Heart left ventricle (tissue), 13 donors: ENCODE measurements around the gene TNK2.

Experiments
- POLR2A ChIP-seq, 2 donors: fragments of 450-650 bp; IDR thresholded peaks; one replicate each; pipeline ENCODE4 v1.6.1; 2017; ENCODE audit warnings: antibody characterized with exemption in 2 of 2, mild to moderate bottlenecking in 2 of 2, moderate library complexity in 2 of 2
- TF ChIP-seq, protein P1 (sequence below), 12 donors: fragments of 200-600 bp; sonication (generic) in 4 of 12; IDR thresholded peaks; one replicate each; pipeline versions ENCODE4 v1.5.0 to v1.8.0; 2018 to 2022; ENCODE audit warnings: antibody characterized with exemption in 12 of 12, mild to moderate bottlenecking in 5 of 12
- donor health status: ischemic (EF 13 %, LVEDD 7.1; RV severe dilation, severe dysfunction).
- donor health status: DM: no; HTN: yes; CAD: no.
- donor health status: DM: no; HTN: no; CAD: no.
- donor health status: ischemic (EF 25% LVEDD 6.9; RV normal size, moderate dysfunction).
- donor health status: ischemic (EF 25% LVEDD 5.7; RV mildly dilated, moderate dysfunction).
- donor health status: ischemic (EF 35%, LVEDD 5.7; RV mildly dilated, moderate dysfunction).
- donor health status: nonischemic (EF 11% LVEDD 7.7; RV severe dilation, severe dysfunction).
- donor health status: DM: yes; HTN: yes; CAD: no.
- donor health status: PGD.
- donor health status: ischemic (EF 29% LVEDD 5.4; RV normal size, mild dysfunction).
- donor health status: nonischemic (EF 23%, LVEDD 6.1; RV moderate dilation, normal function).

DNA sequence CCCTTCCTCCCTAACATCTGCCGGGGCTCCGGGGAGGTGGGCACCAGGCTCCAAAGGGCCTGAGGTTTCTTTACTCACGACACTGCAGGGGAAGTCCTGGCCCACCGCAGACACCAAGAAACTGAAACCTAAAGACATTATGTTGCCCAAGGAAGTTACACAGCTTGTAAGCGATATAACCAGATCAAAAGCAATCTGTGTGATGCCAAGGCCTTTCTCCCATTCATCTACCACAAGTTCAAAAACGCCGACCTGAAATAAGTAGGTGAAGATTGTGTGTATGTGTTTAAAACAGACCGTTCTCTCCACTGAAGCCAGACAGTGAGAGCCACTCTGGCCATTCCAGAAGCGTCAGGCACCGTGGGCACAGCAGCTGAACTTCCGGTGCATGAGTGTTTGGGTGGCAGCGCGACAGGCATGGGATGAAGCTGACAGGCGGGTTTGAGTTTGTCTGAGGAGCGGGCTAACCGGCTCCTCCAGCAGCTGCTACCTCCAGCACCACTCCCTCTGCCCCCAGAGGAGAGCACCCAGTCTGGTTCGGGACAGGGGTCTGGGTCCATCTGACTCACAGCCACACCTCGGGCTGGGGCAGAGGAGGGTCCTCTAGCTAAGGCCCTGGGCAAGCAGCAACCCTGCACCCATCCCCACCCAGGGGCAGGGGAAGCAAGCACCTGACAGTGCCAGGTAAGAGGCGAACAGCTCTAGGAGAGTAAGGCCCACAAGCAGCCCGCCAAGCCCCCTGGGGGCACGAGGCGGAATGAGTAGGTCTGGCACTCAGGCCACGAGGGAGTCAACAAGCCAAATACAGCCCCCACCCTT lies 1.3 kb downstream of the TNK2 start:
- TF ChIP-seq POLR2A (IDR thresholded peaks at IDR 0.05): no peak
- TF ChIP-seq, protein P1, sequence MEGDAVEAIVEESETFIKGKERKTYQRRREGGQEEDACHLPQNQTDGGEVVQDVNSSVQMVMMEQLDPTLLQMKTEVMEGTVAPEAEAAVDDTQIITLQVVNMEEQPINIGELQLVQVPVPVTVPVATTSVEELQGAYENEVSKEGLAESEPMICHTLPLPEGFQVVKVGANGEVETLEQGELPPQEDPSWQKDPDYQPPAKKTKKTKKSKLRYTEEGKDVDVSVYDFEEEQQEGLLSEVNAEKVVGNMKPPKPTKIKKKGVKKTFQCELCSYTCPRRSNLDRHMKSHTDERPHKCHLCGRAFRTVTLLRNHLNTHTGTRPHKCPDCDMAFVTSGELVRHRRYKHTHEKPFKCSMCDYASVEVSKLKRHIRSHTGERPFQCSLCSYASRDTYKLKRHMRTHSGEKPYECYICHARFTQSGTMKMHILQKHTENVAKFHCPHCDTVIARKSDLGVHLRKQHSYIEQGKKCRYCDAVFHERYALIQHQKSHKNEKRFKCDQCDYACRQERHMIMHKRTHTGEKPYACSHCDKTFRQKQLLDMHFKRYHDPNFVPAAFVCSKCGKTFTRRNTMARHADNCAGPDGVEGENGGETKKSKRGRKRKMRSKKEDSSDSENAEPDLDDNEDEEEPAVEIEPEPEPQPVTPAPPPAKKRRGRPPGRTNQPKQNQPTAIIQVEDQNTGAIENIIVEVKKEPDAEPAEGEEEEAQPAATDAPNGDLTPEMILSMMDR (IDR thresholded peaks at IDR 0.05): no peak
